Gastroesophageal sphincter (tissue), 4 donors: ENCODE results near the gene HSD17B1. TPM values are rescaled to one million over a fixed set of nuclear protein-coding genes. Genes with fewer than 3 reads are reported as not detected.

ENCODE experiments used
- ATAC-seq: fragments of 150-250 bp; one replicate; pipeline ENCODE4 v1.9.1; 2016; ENCODE audit warnings: mild to moderate bottlenecking, moderate library complexity
- H3K27ac ChIP-seq, 4 donors: fragments of 200-600 bp; sonication (generic) in 3 of 4; 1 replicate in 3 of 4; 2 replicates in 1 of 4; pipeline ENCODE4 v1.5.1; 2016 to 2019
- H3K27me3 ChIP-seq: fragments of 200-600 bp; sonication (generic); one replicate; pipeline ENCODE4 v1.5.1; 2019
- H3K36me3 ChIP-seq, 2 donors: fragments of 200-600 bp; sonication (generic); one replicate each; pipeline ENCODE4 v1.5.1; 2019; ENCODE audit warnings: control low read depth in 1 of 2
- H3K4me1 ChIP-seq, 3 donors: fragments of 200-600 bp; sonication (generic); 1 replicate in 2 of 3; 2 replicates in 1 of 3; pipeline ENCODE4 v1.5.1; 2016 to 2019; ENCODE audit warnings: control low read depth in 2 of 3
- H3K4me3 ChIP-seq, 2 donors: fragments of 200-600 bp; sonication (generic); one replicate each; pipeline ENCODE4 v1.5.1; 2019; ENCODE audit warnings: mild to moderate bottlenecking in 1 of 2, moderate library complexity in 1 of 2
- H3K9me3 ChIP-seq, 3 donors: fragments of 200-600 bp; sonication (generic); one replicate each; pipeline ENCODE4 v1.5.1; 2017 to 2019; ENCODE audit warnings: control low read depth in 2 of 3
- CTCF ChIP-seq, 4 experiments: fragments of 200-600 bp in 2 of 4; fragments of 450-650 bp in 2 of 4; sonication (generic) in 1 of 4; IDR thresholded peaks; one replicate each; pipeline ENCODE4 v1.5.1; 2017 to 2019; ENCODE audit warnings: antibody characterized with exemption in 4 of 4, mild to moderate bottlenecking in 2 of 4, moderate library complexity in 2 of 4
- EP300 ChIP-seq: sonication (generic); formaldehyde crosslinking; IDR thresholded peaks from one replicate; pipeline ENCODE4 v1.6.1; 2017; ENCODE audit warnings: antibody characterized with exemption, mild to moderate bottlenecking
- POLR2A ChIP-seq, 2 donors: fragments of 450-650 bp; IDR thresholded peaks; one replicate each; pipeline ENCODE4 v1.6.1; 2017; ENCODE audit warnings: antibody characterized with exemption in 2 of 2, mild to moderate bottlenecking in 2 of 2, moderate library complexity in 1 of 2
- POLR2AphosphoS5 ChIP-seq: sonication (generic); formaldehyde crosslinking; IDR thresholded peaks from one replicate; pipeline ENCODE4 v1.6.1; 2017; ENCODE audit warnings: antibody characterized with exemption
- WGBS, 2 donors: methylation state at CpG; one replicate each; pipeline ENCODE4 v1.1.5; 2018; ENCODE audit warnings: low coverage in 1 of 2; 5-methylcytosine and 5-hydroxymethylcytosine counted together
- total RNA-seq, 4 donors: library from RNA; depleted of rRNA; stranded (reverse); fragments of >200 nt; gene quantifications; one replicate each; pipeline ENCODE4 v1.1.0, GENCODE V29; 2016

Gene HSD17B1
- total RNA-seq, 4 donors from 2014 or later = 0.39 to 1.4 (median 0.69) TPM

- peaks cover 0 to 52% of the 10 kb centered on the region in 2 donors for H3K36me3 ChIP-seq
- ATAC-seq = no peak
- H3K27ac ChIP-seq = peak overlapping the region in 3 of 4 donors; percentile 5 to 98 (median 90)
- H3K27me3 ChIP-seq = no peaks in the 10 kb centered on the region
- 78 to 94% methylated on average over 2 to 5 of the region's 8 CpGs for WGBS, 2 donors
- peaks cover 24 to 82% (median 36%) of the 10 kb centered on the region in 3 donors for H3K4me1 ChIP-seq
- H3K9me3 ChIP-seq = no peaks in the 10 kb centered on the region
- no peak overlapping the region for H3K4me3 ChIP-seq
- no peak for TF ChIP-seq EP300
- no peak for TF ChIP-seq CTCF (IDR thresholded peaks at IDR 0.05)
- no peak for TF ChIP-seq POLR2AphosphoS5
- no peak for TF ChIP-seq POLR2A (IDR thresholded peaks at IDR 0.05)
Measured at GRCh38 chr17:42514867-42515266, 37.9 kb upstream of the HSD17B1 start.

GRCh38 chr17:42517516-42517915 lies 35.2 kb upstream of the HSD17B1 start:
- no peak for TF ChIP-seq POLR2A (IDR thresholded peaks at IDR 0.05)
- peak in 3 of 4 experiments; percentile 95 to 98 (median 97) for TF ChIP-seq CTCF (IDR thresholded peaks at IDR 0.05)
- no peak for TF ChIP-seq POLR2AphosphoS5
- TF ChIP-seq EP300 = no peak
- no peaks in the 10 kb centered on the region for H3K9me3 ChIP-seq
- H3K27ac ChIP-seq = peak overlapping the region; percentile 90 to 98 (median 96)
- no peak overlapping the region for H3K4me3 ChIP-seq
- H3K4me1 ChIP-seq = peaks cover 44 to 96% (median 59%) of the 10 kb centered on the region in 3 donors
- no peaks in the 10 kb centered on the region for H3K27me3 ChIP-seq
- WGBS, 2 donors = 9 to 20% methylated on average over 2 to 4 of the region's 9 CpGs
- H3K36me3 ChIP-seq = peaks cover 0 to 33% of the 10 kb centered on the region in 2 donors
- peak; percentile 57 for ATAC-seq

- TF ChIP-seq CTCF (IDR thresholded peaks at IDR 0.05) (peak in 1 of 4 experiments; percentile 4), POLR2A (IDR thresholded peaks at IDR 0.05) (no peak), POLR2AphosphoS5 (peak; percentile 98), EP300 (no peak)
- no peaks in the 10 kb centered on the region for H3K9me3 ChIP-seq
- H3K4me1 ChIP-seq = peaks cover 48 to 96% (median 66%) of the 10 kb centered on the region in 3 donors
- 18 to 50% methylated on average over 3 to 7 of the region's 9 CpGs for WGBS, 2 donors
- H3K27ac ChIP-seq = peak overlapping the region; percentile 90 to 98 (median 96)
- H3K36me3 ChIP-seq = peaks cover 0 to 33% of the 10 kb centered on the region in 2 donors
- ATAC-seq = peak; percentile 61
- H3K4me3 ChIP-seq = no peak overlapping the region
- H3K27me3 ChIP-seq = no peaks in the 10 kb centered on the region
Measured at GRCh38 chr17:42518046-42518754, 34.5 kb upstream of the HSD17B1 start.

- WGBS, 2 donors = 24% methylated on average over 5 of the region's 6 CpGs; no CpG with 5 or more reads in 1 of the 2 donors
- H3K36me3 ChIP-seq = peaks cover 0 to 28% of the 10 kb centered on the region in 2 donors
- H3K4me1 ChIP-seq = peaks cover 48 to 96% (median 67%) of the 10 kb centered on the region in 3 donors
- no peak for ATAC-seq
- H3K27ac ChIP-seq = peak overlapping the region; percentile 90 to 98 (median 96)
- TF ChIP-seq POLR2AphosphoS5 (no peak), EP300 (no peak), POLR2A (IDR thresholded peaks at IDR 0.05) (no peak), CTCF (IDR thresholded peaks at IDR 0.05) (no peak)
- no peak overlapping the region for H3K4me3 ChIP-seq
- no peaks in the 10 kb centered on the region for H3K27me3 ChIP-seq
- H3K9me3 ChIP-seq = no peaks in the 10 kb centered on the region
Measured at GRCh38 chr17:42518755-42519545, 33.8 kb upstream of the HSD17B1 start.
